Measurements from ENCODE around the gene WDR43. TPM values are rescaled to one million over a fixed set of nuclear protein-coding genes. Genes with fewer than 3 reads are reported as not detected.

WDR43 gene
- total and polyA plus RNA-seq, 9 of the 15 experiments (the other 6 are each of a cell fraction or from before 2014, with no cell fraction given): 34.6 to 197 (median 105) TPM

GRCh38 chr2:28991460-28991859 is 97.0 kb downstream of the WDR43 start:
- ATAC-seq (no peak), DNase-seq (ENCODE audit: extremely low read depth in 1 of 4, low spot score in 3 of 4) (no peak), FAIRE-seq (no peak)
- ChIA-PET CTCF (ENCODE audit: low intra/inter-chr PET ratio) (no interaction called here), POLR2A (interaction anchor here (0.8 kb wide), 1 partner anchor 10 kb away, joined by 3 read pairs; the partner anchor contains the start of gene TOGARAM2)
- Histone ChIP-seq H3K4me1 (replicated peaks in 1 of 2; ENCODE audit: control insufficient read depth in 2 of 2, insufficient read depth in 2 of 2, low read length in 2 of 2) (no peaks in the 10 kb centered on the region), H4K20me1 (replicated peaks; ENCODE audit: control insufficient read depth, insufficient read depth, low read length) (0 out of 2 replicates have a peak, but pooled peaks cover 8% of the 10 kb centered on the region), H3K79me2 (ENCODE audit: control insufficient read depth, insufficient read depth, low read length) (no peaks in the 10 kb centered on the region), H3K27me3 (ENCODE audit: control insufficient read depth in 2 of 2, insufficient read depth in 2 of 2, low read length in 2 of 2) (peaks cover 43 to 81% of the 10 kb centered on the region in 2 experiments), H2AFZ (ENCODE audit: low read depth, low read length) (no peak overlapping the region), H3K27ac (ENCODE audit: extremely low read depth, low read depth, low read length) (no peak overlapping the region), H3K4me2 (ENCODE audit: insufficient read depth, low read length) (no peak overlapping the region), H3K9ac (ENCODE audit: insufficient read depth in 1 of 2, low read depth in 2 of 2, low read length in 2 of 2) (no peak overlapping the region), H3K36me3 (ENCODE audit: control insufficient read depth, insufficient read depth, low read length) (no peaks in the 10 kb centered on the region), H3K4me3 (no peak overlapping the region), H3K9me1 (ENCODE audit: control insufficient read depth, insufficient read depth, low read length) (peaks cover 3% of the 10 kb centered on the region), H3K9me3 (replicated peaks; ENCODE audit: control insufficient read depth, insufficient read depth, low read depth, low read length) (no peaks in the 10 kb centered on the region)
- no peak for TF ChIP-seq CBFB (CRISPR knock-in tag; IDR thresholded peaks at IDR 0.05)
- TF ChIP-seq DEAF1 (CRISPR knock-in tag; IDR thresholded peaks at IDR 0.05): no peak
- no peak for TF ChIP-seq ELF1 (tag; IDR thresholded peaks at IDR 0.05)
- no peak for TF ChIP-seq TSHZ1 (CRISPR knock-in tag; IDR thresholded peaks at IDR 0.05)
- no peak for TF ChIP-seq PHB2 (IDR thresholded peaks at IDR 0.05; ENCODE audit: low read depth)
- no peak for TF ChIP-seq TEAD1 (CRISPR knock-in tag; IDR thresholded peaks at IDR 0.05)
- no peak for TF ChIP-seq POLR2AphosphoS2 (IDR thresholded peaks at IDR 0.05; ENCODE audit: low read length)
- TF ChIP-seq FOXJ3 (CRISPR knock-in tag; IDR thresholded peaks at IDR 0.05): no peak
- TF ChIP-seq NR0B1 (IDR thresholded peaks at IDR 0.05; ENCODE audit: partially characterized antibody): no peak
- no peak for TF ChIP-seq DACH1 (IDR thresholded peaks at IDR 0.05; ENCODE audit: partially characterized antibody)
- TF ChIP-seq ZSCAN32 (CRISPR knock-in tag; IDR thresholded peaks at IDR 0.05): no peak
- WGBS (ENCODE audit: insufficient coverage, low coverage, missing lambda C conversion rate): 1% methylated on average over 9 of the region's 9 CpGs
- intact Hi-C loops (cut with micrococcal nuclease): no loop called here
- in situ Hi-C loops (cut with MboI): no loop called here
- no TSS peak for BruUV-seq (replicated peaks)
